ENCODE data around the gene PDE12. TPM values are rescaled to one million over a fixed set of nuclear protein-coding genes. Genes with fewer than 3 reads are reported as not detected.

PDE12 gene
- polyA plus RNA-seq, 1 of the 3 experiments (the other 2 are of a cell fraction), result 7.4 TPM

GRCh38 chr3:57572096-57572495, 16.0 kb downstream of the PDE12 start:
- 82% methylated on average over 3 of the region's 3 CpGs for WGBS (ENCODE audit: low lambda C conversion rate)
- Histone ChIP-seq H3K4me3 (ENCODE audit: low read depth in 2 of 2, low read length in 1 of 2) (no peak overlapping the region), H2AFZ (ENCODE audit: low read depth) (no peak overlapping the region), H3F3A (replicated peaks; ENCODE audit: insufficient read depth) (peaks cover 88% of the 10 kb centered on the region), H3K4me1 (ENCODE audit: control insufficient read depth in 1 of 2, insufficient read depth in 2 of 2, low read depth in 1 of 2, low read length in 1 of 2) (peaks cover 0 to 5% of the 10 kb centered on the region in 2 experiments; a peak in 1 of 4 replicates), H4K20me1 (ENCODE audit: insufficient read depth) (peaks cover 58% of the 10 kb centered on the region), H3K27me3 (ENCODE audit: insufficient read depth) (no peaks in the 10 kb centered on the region), H3K36me3 (replicated peaks in 1 of 2; ENCODE audit: control insufficient read depth in 1 of 2, insufficient read depth in 2 of 2, low read length in 1 of 2) (peaks cover 44 to 85% of the 10 kb centered on the region in 2 experiments), H3K79me2 (ENCODE audit: insufficient read depth) (peaks cover 87% of the 10 kb centered on the region), H3K9me2 (no peaks in the 10 kb centered on the region), H3K9ac (no peak overlapping the region), H3K27ac (ENCODE audit: low read depth in 2 of 2, low read length in 1 of 2) (no peak overlapping the region), H3K9me3 (no peaks in the 10 kb centered on the region), H3K4me2 (no peak overlapping the region)
- ChIA-PET POLR2A (no interaction called here), CTCF (no interaction called here)
- no peak for TF ChIP-seq NFIC (IDR thresholded peaks at IDR 0.05; ENCODE audit: borderline replicate concordance)
- TF ChIP-seq MAX (IDR thresholded peaks at IDR 0.05; ENCODE audit: low read depth), result no peak
- no peak for TF ChIP-seq CTCF (IDR thresholded peaks at IDR 0.05)
- TF ChIP-seq TEAD4 (IDR thresholded peaks at IDR 0.05; ENCODE audit: borderline replicate concordance, insufficient read depth), result no peak
- TF ChIP-seq EZH2phosphoT487 (IDR thresholded peaks at IDR 0.05; ENCODE audit: borderline replicate concordance, low read depth), result no peak
- no peak for TF ChIP-seq CHD2 (IDR thresholded peaks at IDR 0.05; ENCODE audit: low read length, partially characterized antibody)
- TF ChIP-seq GATA2 (CRISPR knock-in tag; IDR thresholded peaks at IDR 0.05), result no peak
- TF ChIP-seq REST (IDR thresholded peaks at IDR 0.05; ENCODE audit: low read depth, low read length), result no peak
- no peak for TF ChIP-seq FOXJ3 (CRISPR knock-in tag; IDR thresholded peaks at IDR 0.05)
- no peak for TF ChIP-seq GABPA (IDR thresholded peaks at IDR 0.05; ENCODE audit: low read depth)
- no peak for DNase-seq
